HG03565 (cell line): Measurements from ENCODE around the gene EXOC2.
"Not testable (repeated sequence)": the region's sequence is repeated elsewhere in the genome, so short reads cannot be mapped to it uniquely, and the experiment has no call there.

ENCODE experiments used
- ATAC-seq: cut with Tn5 transposase; IDR thresholded peaks from one replicate; pipeline ENCODE4 v1.9.1; 2021; ENCODE audit warnings: mild to moderate bottlenecking, moderate library complexity; ENCODE audit not compliant: unreplicated experiment

EXOC2 gene

DNA sequence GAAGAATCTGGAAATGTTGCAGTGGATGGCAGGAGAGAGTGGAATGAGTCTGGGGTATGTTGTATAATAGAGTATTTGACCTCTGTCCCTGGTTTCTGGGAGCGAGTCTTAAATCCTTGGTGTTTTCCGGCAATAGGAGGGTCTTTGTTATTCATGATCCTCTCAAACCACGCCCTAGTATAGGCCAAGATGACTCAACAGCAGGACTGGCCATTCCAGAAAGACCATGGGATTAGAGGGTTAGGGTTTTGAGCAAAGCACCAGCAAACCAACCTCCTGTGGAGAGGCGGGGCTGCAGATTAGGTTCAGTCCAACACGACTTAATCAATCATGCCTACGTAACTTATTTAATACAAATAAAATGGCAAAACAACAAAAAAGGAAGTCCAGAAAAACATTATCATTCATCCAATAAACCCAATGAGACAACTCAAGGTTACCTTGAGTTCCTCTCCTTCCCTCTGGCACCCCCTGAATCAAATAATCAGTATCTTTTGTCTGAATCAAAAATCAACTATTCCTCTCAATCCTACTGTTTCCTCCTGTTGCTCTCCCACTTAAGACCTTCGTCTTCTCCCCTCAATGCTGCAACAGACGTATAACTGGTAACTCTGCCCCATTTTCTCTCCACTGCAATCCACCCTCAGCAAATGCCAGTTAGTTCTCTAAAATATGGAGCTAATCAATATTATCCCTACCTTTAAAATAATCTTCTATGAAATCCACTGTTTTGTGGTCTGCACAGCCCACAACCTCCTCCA is 51.5 kb downstream of the EXOC2 start:
- no peak for ATAC-seq

DNA sequence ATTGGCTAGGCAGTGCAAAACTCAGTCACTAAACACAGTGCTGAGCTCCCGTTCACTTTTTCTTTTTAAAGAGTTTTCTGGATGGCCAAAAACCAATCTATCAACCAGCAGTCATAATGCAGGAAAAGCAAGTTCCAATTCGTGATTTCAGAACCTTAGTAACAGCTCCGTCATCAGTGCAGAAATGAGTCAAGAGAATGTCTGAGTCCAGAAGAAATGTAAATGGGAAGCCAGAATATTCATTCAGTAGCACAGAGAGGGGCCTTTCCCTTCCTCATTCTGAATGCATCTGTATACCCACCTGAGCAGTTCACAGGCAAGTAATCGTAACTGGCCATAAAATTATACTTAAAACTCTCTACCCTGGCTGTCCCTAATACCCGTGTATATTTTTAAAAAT is 56.5 kb downstream of the EXOC2 start:
- ATAC-seq = peak; percentile 72

DNA sequence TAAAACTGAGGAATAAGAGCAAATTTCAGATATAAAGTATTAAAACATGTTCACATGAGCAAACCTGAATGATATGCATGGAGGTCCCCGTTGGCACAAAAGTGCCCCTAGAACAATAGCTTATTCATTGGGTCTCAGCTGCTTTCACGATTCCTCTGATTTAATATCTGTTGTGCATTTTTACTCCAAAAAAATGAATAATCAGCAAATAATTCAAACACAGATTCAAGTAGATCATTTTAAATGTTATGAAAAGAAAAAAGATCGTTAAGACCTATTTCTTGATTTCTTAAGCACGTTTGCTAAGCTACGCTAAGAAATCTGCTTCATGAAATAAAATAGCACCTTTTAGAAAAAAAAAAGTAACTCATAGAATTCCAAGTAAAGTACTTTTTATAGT is 57.7 kb downstream of the EXOC2 start:
- ATAC-seq = no peak

DNA sequence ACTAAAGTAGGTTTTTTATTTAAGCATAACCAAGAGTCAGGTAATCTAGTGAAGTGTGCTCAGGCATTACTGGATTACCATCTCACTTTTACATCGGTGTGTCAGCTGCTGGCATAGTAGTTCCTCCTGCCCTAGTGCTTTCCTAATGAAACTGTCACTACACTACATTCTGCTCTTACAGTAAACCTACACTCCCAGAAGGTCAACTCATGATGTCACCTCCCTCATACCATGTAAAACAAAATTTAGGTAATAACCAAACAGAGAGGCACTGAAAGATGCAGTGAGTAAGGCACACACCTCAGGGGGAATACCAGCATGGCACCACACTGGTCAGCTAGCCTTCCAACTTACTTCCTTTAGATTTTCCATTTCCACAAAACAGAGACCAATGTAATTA is 59.3 kb downstream of the EXOC2 start:
- ATAC-seq = no peak

DNA sequence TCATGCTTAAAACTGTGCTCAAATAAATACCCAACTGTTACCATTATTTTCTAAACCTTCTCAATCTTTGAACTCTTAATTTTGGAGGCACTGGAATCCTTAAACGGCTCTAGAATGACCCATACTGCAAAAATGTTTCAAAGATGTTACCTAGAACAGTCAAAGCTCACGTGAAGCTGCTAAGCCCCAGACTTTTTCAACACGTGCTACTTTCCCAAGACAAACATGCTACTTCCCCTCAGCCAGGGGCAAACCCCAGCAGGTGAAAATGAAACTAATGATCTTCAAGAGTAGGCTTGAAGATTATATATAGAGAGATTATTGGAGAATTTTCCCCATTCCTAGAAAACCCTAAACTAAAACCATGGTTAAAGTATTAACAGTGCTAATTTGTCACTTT is 64.2 kb downstream of the EXOC2 start:
- no peak for ATAC-seq

DNA sequence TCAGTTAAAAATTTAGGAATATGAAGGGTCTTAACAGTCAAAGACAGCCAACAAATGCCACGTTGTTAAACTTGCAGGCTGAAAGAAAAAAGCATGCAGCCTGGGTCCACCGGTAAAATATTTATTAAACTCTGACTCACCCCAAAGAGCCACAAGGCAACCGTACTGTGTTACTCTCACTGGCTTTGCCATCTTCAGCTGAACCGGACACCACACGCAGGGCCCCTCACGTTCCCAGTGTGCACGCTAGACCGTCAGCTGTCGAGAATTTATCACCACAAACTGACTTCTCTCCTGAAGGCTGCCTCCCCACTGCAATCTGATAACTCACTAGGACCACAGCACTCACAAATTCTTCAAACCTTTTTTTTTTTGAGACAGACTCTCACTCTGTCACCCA is 66.7 kb downstream of the EXOC2 start:
- no peak for ATAC-seq

DNA sequence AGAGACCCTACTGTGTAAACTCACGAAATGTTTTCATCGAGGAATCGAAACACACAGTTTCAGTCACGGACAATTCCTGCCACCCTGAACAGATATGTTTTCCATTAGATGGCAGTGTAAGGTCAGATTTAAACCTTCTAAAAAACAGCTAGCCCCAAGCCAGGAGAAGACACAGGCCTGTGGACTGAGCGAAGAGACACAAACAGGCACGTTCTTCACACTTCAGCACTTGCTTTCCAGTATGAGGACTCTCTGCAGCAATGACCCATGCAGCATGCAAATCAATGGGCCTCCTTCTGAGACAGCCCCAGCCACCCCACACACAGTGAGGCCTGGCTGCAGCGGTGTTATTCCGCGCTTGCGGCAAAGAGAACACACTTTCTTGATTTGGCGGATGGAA is 68.0 kb downstream of the EXOC2 start:
- no peak for ATAC-seq

DNA sequence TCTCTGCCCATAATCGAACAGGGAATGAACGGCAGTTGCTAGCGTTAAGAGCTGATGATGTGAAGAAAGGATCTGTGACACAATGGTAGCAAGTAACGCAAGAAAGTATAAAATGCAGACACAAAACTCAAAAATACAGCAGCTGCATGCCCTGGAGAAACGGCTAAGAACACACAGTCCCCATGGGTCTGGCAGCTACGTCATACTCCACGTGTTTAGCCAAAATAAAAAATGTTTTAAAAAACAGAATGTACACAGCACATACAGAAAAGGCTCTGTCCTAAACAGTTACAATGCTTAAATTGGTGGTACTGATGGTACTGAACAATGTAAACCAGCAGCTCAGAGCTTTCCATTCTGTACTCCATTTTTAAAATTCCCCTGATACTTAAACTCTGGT is 70.5 kb downstream of the EXOC2 start:
- ATAC-seq = no peak

DNA sequence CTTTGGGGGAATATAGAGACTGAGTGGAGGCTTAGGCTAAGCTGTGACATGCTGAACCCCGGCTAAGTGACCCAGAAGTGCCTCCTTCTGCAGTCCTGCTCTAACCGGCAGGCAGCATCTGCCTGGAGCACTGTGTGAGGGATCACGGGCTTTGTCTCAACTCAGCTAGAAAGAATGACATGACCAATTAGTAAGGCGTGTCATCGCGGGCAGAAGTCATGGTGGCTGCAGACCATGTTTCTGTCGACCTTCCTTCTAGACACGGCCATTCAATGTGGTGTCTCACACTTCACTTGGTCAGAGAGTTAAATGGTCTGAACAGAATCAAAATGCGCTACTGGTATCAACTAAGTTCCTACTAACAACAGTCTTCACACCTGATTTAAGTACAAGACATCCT is 71.0 kb downstream of the EXOC2 start:
- ATAC-seq = no peak

DNA sequence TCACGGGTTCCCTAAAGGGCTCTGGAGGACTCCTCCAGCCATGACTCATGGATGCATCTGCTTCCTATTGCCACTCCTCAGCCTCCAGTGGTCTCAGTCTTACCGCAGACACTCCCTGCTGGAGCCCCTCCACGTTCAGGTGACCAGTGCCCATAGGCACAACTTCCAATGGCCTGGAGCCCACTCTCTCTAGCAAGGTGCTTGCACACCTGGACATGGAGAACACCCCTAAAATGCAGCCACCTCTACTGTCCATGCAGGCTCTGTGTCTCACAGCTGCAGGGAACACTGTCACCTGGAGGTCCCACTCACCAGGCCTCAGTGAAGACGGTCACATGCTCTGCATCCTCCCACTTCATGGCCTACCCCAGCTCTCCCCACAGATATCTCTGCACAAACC is 72.0 kb downstream of the EXOC2 start:
- no peak for ATAC-seq

DNA sequence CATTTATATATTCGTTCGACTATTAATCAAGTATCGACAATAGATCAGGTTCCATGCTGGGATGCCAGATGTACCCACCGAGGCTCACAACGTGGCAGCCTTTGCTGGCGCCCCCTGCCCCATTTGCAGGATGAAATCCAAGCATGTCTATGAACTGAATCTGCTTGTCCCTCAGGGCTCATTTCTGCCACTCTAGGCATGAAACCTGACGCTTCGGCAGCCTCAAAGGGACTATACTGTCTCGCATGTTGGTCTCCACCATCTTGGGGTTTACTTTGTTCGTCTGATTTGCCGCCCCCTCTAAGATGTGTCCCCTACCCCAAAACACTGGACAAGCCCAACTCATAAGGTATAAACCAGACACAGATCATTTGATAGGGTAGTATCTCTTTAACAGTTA is 72.8 kb downstream of the EXOC2 start:
- ATAC-seq = no peak

DNA sequence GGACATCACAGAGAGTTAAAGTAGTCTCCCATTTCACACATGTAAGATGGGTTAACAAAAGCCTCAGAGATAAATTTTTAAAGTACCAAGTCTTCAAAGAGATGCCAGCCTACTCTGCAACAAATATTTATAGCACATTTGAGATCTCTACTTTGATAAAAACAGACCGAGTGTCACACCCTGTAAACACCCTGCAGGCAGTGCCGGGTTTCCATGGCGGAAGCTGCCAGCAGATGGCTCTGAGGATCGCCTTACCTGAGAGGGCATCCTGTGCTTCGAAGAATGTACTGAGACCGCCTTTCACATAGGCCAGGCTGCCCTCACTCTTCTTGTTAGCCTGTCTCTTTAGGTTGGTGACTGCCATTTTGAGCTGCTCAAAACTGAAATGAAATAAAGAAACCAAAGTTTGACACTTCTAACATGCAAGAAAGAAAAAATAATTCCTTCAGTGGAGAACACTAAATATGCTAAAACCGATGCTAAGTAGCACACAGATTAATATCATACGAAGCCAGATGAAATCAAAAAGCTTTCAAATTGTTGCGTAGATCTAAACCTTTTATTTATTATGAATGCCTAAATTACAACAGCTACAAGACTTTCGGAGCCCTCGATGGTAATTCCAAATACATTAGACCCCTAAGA is 75.4 kb downstream of the EXOC2 start:
- ATAC-seq = no peak

DNA sequence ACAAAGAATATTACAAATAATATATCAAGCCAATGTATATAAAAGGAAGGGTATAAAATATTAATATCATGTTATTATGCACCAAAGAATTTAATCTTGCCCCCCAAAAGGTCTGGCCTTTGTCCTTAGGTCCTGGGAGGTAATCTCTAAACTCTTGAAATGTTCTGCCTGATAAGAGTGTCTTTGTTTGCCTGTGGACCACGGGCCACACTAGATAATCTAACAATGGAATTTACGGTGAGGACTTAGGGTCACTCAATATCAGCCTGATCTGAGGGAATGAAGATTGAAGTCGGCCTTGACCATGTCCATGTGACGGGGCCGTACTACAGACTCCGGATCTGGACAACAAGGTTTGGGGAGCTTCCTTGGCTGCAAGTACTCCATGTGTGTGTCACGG is 79.0 kb downstream of the EXOC2 start:
- ATAC-seq = no peak

DNA sequence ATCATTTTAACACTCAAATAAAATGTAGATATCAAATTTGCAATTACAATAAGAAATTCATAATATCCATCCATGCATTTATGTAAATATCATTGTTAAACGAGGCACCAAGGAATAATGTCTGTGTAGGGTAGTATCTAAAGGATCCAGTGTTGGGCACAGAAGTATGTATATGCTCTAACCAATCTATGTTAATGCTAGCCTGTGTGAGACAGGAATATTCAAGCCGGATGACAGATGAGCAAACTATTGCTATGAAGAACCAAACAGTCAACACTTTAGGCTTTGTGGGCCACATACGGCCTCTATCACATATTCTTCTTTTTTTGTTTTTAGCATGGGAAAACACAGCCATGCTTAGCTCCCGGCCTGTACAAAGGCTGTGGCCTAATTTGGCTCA is 81.0 kb downstream of the EXOC2 start:
- ATAC-seq = no peak

DNA sequence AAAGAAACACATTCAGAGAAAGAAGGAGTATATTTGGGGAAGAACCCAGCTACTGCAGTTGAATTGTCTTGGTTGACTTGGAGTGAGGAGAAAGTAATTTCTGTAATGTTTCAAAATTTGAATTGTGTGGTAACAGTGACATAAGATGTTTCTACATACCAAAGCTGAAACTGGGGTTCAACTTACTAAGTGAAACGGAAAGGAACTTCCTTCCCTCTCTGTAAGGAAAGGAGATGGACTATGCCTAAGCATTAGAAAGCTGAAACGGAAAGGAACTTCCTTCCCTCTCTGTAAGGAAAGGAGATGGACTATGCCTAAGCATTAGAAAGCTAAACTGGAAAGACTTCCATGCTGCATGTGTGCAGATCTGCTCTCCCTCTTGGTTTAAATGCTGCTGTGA is 82.1 kb downstream of the EXOC2 start:
- no peak for ATAC-seq

DNA sequence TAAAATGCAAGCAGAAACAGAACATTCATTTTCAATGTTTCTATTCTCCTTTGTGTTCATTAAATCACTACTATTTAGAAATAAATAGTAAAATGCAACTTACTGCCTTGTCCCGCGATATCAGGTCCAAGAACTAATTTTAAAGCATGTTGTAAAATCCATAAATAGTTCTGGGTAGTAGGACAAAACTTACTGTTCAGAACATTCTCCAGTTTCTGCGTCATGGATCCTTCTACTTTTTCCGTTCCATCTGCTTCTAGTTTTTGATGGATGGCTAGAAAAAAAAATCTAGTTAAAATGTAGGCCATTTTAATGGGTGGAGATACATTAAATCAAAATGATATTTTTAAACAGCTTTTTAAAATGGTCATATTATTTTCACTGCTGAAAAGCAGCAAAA is 83.0 kb downstream of the EXOC2 start:
- no peak for ATAC-seq

DNA sequence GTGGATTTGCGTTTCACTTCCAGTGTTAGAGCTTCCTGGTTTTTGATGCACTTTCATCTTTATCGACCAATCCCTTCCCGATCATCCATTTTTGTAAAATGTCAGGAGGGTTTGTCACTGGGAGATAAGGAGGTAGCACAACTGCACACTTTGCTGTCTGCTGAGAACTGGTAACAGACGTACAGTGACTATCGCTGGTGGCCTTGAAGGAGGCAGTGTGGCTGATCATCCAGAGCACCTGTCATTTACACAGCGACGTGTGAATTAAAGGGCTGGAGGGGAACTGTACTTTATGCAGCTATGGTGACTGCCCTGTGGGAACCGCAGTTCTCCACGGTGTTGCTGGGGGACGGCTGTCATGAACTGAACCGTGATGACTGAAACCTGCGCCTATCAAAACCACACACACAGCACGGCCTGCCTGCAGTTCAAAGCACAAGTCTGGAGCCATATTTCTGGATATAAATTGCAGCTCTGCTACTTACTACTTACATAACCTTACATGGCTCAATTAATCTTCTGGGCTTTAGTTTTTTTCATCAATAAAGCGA is 86.0 kb downstream of the EXOC2 start:
- no peak for ATAC-seq

DNA sequence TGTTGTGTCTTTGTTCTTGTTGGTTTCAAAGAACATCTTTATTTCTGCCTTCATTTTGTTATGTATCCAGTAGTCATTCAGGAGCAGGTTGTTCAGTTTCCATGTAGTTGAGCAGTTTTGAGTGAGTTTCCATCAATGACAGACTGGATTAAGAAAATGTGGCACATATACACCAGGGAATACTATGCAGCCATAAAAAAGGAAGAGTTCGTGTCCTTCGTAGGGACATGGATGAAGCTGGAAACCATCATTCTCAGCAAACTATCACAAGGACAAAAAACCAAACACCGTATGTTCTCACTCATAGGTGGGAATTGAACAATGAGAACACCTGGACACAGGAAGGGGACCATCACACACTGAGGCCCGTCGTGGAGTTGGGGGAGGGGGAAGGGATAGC is 87.0 kb downstream of the EXOC2 start:
- not testable (repeated sequence) for ATAC-seq

DNA sequence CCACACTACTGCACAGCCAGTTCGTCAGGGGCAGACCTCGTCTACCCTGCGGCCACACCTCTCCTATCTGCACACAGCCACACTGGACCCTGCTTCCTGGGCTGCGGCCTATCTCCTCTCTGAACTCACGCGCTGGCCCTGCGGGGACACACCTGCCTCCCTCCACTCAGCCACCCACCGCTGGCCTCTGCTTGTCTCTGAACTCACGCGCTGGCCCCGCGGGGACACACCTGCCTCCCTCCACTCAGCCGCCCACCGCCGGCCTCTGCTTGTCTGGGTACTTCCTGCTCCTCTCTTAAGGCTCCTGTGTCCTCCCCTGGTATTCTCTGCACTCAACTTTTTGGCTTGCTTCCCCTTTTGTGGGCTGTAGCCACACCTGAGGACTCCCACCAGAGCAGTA is 88.4 kb downstream of the EXOC2 start:
- ATAC-seq = no peak

DNA sequence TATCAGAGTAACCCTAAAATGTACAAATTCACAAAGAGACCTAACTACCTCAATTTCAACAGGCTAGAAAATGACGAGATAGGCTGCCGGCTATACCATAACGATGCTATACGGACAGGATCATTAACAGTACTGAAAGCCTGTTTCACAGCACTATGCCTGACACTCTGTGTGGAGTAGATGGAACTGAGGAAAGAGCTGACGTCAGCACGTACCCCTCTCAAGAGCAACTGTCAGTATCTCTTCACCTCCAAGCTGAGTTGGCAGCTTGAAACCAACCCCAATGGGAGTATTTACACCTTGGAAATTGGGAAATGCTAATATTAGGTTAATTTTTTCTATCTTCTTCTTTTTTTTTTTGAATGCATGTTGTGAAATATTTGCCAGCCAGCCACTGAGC is 89.7 kb downstream of the EXOC2 start:
- ATAC-seq = no peak

DNA sequence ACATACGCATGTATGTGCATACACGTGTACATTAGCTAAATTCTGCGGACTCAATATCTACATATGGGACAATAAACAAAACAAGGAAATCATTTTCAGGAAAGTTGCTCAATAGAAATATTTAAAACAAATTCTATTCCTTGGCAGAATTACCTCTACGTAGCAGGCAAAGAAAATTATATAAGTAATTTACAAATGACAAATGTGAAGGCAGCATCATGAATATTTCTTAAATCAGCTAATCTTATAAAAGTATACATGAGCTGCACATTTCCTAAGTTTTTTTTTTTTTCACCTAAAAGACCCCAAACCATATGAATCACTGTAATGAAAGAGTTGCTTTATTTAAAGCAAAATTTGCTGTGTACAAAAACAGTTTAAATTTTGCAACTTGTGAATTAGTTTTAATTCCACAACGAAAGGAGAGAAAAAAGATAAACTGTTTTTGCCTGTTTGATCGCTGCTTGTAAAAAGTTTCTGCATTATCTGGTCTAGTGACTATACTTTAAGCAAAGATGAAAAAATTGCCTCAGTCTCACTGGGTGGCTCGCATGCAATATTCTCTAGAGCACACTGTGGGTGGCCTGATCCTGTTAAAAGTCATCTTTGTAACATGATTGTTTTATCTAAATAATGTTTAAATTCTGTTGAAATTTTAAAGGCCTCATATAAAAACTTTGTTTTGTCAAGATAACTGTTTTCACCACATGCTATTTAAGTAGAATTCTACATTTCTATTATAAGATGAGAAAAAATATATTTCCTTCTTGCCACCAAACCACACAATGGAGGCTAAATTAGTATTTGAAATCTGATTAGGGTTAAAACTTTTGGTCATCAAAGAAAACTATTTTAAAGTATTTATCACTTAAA is 93.1 kb downstream of the EXOC2 start:
- ATAC-seq = no peak

DNA sequence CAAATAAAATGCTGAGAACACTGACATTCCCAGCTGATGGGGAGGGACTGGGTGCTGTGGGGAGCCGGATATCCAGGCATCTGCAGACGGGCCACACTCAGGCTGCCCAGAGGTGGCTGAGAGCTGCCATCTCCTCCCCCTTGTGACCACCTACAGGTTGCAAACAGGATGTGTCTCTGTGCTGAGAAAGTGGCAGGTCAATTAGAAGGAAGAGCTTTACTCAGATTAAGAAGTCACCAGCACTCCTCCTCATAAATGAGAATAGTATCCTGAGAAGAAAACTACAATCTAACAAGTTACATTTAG is 99.1 kb downstream of the EXOC2 start:
- no peak for ATAC-seq
